ENCODE data around the gene TBC1D25. TPM values are rescaled to one million over a fixed set of nuclear protein-coding genes. Genes with fewer than 3 reads are reported as not detected.

TBC1D25 gene
- polyA plus RNA-seq, 1 of the 3 experiments (the other 2 are of a cell fraction): 18.4 TPM

DNA sequence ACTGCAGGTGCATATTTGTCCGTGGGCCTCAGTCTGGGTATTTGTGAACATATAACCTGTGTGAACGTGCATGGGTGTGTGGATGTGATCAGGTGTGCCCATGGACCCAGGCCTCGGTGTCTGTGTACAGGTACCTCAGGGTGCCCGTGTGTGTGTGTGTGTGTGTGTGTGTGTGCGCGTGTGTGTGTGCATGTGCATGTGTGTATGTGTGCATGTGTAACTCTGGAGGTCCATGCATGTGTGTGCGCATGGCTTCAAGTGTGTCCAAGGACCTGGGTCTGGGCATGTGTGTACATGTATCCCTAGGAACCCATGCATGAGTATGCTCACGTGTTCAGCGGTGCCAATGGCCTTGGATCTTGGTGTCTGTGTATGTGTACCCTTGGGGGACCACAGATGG, 47.7 kb upstream of the TBC1D25 start:
- H3K27ac ChIP-seq (ENCODE audit: low read depth in 2 of 2, low read length in 1 of 2): peak overlapping the region in 1 of 2 experiments; percentile 51; a peak in 2 of 4 replicates
- H2AFZ ChIP-seq (ENCODE audit: low read depth): no peak overlapping the region
- no peaks in the 10 kb centered on the region for H3K9me3 ChIP-seq
- 78% methylated on average over 7 of the region's 9 CpGs for WGBS (ENCODE audit: low lambda C conversion rate)
- no peak for TF ChIP-seq POLR2AphosphoS5 (IDR thresholded peaks at IDR 0.05; ENCODE audit: low read depth, low read length)
- TF ChIP-seq RXRA (IDR thresholded peaks at IDR 0.05; ENCODE audit: borderline replicate concordance, low read depth): no peak
- no peak for TF ChIP-seq RFX5 (IDR thresholded peaks at IDR 0.05; ENCODE audit: low read length)
- TF ChIP-seq, protein P1, sequence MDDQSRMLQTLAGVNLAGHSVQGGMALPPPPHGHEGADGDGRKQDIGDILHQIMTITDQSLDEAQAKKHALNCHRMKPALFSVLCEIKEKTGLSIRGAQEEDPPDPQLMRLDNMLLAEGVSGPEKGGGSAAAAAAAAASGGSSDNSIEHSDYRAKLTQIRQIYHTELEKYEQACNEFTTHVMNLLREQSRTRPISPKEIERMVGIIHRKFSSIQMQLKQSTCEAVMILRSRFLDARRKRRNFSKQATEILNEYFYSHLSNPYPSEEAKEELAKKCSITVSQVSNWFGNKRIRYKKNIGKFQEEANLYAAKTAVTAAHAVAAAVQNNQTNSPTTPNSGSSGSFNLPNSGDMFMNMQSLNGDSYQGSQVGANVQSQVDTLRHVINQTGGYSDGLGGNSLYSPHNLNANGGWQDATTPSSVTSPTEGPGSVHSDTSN (IDR thresholded peaks at IDR 0.05): no peak
- no peak for TF ChIP-seq FOXJ3 (CRISPR knock-in tag; IDR thresholded peaks at IDR 0.05)
- no peak for TF ChIP-seq EZH2phosphoT487 (IDR thresholded peaks at IDR 0.05; ENCODE audit: borderline replicate concordance, low read depth)
- TF ChIP-seq FOSL2 (IDR thresholded peaks at IDR 0.05; ENCODE audit: borderline replicate concordance, low read depth): no peak
- no peak for TF ChIP-seq SIN3A (IDR thresholded peaks at IDR 0.05; ENCODE audit: borderline replicate concordance, low read depth, low read length)
- no peak for TF ChIP-seq SMC3 (IDR thresholded peaks at IDR 0.05; ENCODE audit: low read depth, low read length)
- TF ChIP-seq RCOR1 (IDR thresholded peaks at IDR 0.05; ENCODE audit: low read length): no peak
- TF ChIP-seq, protein P2, sequence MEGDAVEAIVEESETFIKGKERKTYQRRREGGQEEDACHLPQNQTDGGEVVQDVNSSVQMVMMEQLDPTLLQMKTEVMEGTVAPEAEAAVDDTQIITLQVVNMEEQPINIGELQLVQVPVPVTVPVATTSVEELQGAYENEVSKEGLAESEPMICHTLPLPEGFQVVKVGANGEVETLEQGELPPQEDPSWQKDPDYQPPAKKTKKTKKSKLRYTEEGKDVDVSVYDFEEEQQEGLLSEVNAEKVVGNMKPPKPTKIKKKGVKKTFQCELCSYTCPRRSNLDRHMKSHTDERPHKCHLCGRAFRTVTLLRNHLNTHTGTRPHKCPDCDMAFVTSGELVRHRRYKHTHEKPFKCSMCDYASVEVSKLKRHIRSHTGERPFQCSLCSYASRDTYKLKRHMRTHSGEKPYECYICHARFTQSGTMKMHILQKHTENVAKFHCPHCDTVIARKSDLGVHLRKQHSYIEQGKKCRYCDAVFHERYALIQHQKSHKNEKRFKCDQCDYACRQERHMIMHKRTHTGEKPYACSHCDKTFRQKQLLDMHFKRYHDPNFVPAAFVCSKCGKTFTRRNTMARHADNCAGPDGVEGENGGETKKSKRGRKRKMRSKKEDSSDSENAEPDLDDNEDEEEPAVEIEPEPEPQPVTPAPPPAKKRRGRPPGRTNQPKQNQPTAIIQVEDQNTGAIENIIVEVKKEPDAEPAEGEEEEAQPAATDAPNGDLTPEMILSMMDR (IDR thresholded peaks at IDR 0.05): no peak
- TF ChIP-seq TCF12 (IDR thresholded peaks at IDR 0.05): no peak
- TF ChIP-seq, protein P3, sequence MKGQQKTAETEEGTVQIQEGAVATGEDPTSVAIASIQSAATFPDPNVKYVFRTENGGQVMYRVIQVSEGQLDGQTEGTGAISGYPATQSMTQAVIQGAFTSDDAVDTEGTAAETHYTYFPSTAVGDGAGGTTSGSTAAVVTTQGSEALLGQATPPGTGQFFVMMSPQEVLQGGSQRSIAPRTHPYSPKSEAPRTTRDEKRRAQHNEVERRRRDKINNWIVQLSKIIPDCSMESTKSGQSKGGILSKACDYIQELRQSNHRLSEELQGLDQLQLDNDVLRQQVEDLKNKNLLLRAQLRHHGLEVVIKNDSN (IDR thresholded peaks at IDR 0.05; ENCODE audit: borderline replicate concordance, low read depth): no peak
- TF ChIP-seq RAD21 (IDR thresholded peaks at IDR 0.05; ENCODE audit: low read length): no peak
- TF ChIP-seq, protein P4, sequence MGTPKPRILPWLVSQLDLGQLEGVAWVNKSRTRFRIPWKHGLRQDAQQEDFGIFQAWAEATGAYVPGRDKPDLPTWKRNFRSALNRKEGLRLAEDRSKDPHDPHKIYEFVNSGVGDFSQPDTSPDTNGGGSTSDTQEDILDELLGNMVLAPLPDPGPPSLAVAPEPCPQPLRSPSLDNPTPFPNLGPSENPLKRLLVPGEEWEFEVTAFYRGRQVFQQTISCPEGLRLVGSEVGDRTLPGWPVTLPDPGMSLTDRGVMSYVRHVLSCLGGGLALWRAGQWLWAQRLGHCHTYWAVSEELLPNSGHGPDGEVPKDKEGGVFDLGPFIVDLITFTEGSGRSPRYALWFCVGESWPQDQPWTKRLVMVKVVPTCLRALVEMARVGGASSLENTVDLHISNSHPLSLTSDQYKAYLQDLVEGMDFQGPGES (IDR thresholded peaks at IDR 0.05; ENCODE audit: low read depth, low read length): no peak
- no peak for TF ChIP-seq GABPA (IDR thresholded peaks at IDR 0.05; ENCODE audit: low read depth)
- H3K79me2 ChIP-seq (ENCODE audit: insufficient read depth): no peaks in the 10 kb centered on the region
- no peaks in the 10 kb centered on the region for H3K9me2 ChIP-seq
- no peaks in the 10 kb centered on the region for H4K20me1 ChIP-seq (ENCODE audit: insufficient read depth)
- H3K4me1 ChIP-seq (ENCODE audit: control insufficient read depth in 1 of 2, insufficient read depth in 2 of 2, low read depth in 1 of 2, low read length in 1 of 2): no peaks in the 10 kb centered on the region
- no peaks in the 10 kb centered on the region for H3K36me3 ChIP-seq (replicated peaks in 1 of 2; ENCODE audit: control insufficient read depth in 1 of 2, insufficient read depth in 2 of 2, low read length in 1 of 2)
- H3K9ac ChIP-seq: no peak overlapping the region
- H3K27me3 ChIP-seq (ENCODE audit: insufficient read depth): no peaks in the 10 kb centered on the region
- no peak overlapping the region for H3K4me3 ChIP-seq (ENCODE audit: low read depth in 2 of 2, low read length in 1 of 2)
- POLR2A ChIA-PET: no interaction called here
- CTCF ChIA-PET: no interaction called here
- no peak for DNase-seq
- no peak overlapping the region for H3K4me2 ChIP-seq
- H3F3A ChIP-seq (replicated peaks; ENCODE audit: insufficient read depth): no peaks in the 10 kb centered on the region
